Daoy (cell line): Measurements from ENCODE around the gene GRIK4. TPM values are rescaled to one million over a fixed set of nuclear protein-coding genes. Genes with fewer than 3 reads are reported as not detected.

Experiments used
- DNase-seq: peaks from one replicate; pipeline ENCODE4 v3.0.0-alpha.2; 2015; ENCODE audit warnings: low read depth
- total RNA-seq: library from RNA; depleted of rRNA; stranded (reverse); fragments of >200 nt; shearing (Covaris generic); gene quantifications from 2 replicates; pipeline ENCODE4 v1.2.3, GENCODE V29; 2014

Gene GRIK4
- total RNA-seq, 1 experiment from 2014 or later = 0.11 TPM

DNA sequence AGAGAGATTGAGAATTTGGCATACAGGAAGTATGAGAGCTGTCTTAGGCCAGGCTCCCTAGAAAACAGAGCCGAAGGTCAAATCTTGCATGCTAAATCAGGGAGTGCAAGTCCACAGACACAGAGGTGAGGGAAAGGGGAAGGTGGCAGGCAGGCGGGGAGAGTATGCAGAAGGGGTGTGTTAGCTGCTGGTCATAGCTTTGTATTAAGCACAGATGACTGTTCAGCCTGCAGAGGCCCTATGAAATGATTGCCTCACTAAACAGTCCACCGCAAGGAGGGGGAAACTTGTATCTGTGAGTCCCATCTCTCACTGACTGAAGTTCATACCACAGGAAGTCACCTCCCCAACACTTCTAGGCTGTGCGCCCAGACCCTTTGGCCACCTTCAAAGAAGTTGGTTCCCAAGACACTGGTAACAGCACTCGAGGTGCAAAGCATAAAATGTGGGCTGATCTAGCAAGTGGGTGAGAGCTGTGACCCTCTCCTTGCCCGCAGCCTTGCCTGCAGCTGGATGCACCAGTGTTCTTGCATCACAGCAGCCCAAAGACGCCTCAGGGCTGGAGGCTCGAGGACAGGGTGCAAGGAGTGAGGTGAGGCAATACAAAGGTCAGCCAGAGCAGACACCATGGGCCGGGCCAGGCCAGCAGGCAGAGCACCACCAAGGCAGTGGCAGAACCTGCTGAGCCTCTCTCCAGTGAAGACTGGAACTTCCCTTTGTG is 397.1 kb downstream of the GRIK4 start:
- no peak for DNase-seq

DNA sequence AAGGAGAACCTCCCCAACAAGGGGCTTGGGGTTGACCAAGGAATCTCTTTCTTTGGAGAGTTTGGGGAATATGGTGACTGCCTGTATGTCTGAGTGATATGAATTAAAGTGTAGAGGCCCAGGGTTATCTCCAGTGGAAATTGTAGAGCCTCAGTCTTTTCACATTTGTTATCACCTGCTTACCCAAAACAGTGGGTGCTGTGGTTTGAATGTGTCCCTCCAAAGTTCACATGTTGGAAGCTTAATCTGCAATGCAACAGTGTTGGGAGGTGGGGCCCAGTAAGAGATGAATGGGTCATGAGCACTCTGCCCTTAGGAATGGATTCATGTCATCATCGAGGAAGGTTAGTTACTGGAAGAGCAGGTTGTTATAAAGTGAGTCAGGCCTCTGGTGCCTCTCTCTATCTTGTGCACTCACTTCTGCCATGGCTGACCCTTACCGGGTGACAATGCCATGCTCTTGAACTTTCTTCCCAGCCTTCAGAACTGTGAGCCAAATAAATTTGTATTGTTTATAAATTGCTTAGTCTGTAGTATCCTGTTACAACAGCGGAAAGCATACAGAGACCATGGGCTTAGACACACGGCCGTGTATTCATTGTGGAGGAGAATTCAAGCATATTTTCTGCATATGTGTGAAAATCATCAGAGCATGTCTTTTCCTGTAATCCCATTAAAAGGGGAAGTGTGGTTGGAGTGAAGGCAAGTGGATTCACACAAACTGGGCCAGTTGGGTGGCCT is 398.3 kb downstream of the GRIK4 start:
- DNase-seq = no peak

DNA sequence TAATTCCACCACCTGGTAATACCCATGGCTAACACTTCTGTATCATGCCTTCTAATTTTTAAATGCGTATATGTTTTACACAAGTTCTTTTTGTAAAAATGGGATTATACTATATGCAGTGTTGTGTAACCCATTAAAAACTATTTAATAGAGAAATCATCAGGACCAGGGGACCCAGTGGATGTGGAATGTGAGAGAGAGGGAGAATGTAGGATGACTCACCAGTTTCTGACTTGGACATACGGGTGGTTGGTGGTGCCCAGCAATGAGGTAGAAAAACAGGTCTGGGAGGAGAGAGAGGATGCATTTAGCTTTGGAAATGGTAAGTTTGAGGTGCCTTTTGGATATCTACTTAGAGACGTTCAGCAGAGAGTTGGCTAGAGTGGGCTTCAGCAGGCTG is 400.4 kb downstream of the GRIK4 start:
- no peak for DNase-seq

DNA sequence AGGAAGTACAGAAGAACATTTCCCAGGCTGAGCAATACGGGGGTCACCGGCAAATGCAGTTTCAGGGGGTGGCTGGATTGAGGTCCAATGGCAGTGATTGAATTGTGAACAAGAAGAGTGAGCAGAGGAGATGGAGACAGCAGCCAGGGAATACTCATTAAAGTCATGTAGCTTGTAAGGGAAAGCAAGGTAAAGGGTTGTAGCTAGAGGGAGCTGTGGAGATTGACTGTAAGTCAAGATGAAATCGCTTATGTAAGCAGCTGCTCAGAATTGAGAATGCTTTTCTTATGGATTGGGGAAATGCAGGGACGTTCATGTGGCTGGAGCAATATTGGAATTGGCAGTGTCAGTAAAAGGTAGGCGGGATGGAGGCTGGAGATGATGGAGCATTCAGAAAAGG is 401.0 kb downstream of the GRIK4 start:
- peak; percentile 21 for DNase-seq

DNA sequence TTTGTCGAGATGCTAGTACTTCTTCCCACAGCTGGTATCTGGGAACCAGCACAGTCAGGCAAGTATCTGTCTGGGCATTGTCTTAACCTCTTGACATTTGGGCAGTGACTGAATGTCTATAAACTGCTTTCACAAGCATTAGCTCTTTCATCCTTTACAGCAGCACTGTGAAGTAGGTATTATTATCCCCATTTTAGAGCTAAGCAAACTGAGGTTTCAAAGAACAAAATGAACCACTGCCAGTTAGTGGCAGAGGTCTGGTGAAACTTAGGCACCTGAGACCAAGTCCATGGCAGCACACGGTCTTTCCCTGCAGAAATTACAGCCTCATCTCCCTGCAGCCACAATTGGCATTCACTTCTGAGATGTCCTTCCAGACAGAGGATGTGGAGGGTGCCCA is 401.4 kb downstream of the GRIK4 start:
- DNase-seq = no peak

DNA sequence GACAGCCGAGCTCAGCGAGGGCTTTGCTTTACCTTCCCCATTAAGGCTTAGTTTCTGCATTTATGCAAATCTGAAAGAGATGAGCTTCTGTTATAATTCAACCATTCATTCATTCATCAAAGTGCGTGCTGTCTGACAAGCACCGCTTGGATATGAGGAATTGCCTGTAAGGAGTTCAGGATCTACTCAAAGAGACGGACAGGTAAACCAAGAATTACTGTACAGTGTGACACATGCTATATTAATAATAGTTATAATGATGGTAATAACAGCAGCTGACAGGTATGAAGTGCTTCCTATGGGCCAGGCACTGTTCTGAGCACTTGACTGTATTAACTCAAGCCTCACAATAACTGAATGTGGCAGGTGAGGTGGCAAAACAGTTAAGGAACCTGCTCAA is 402.5 kb downstream of the GRIK4 start:
- DNase-seq = no peak

DNA sequence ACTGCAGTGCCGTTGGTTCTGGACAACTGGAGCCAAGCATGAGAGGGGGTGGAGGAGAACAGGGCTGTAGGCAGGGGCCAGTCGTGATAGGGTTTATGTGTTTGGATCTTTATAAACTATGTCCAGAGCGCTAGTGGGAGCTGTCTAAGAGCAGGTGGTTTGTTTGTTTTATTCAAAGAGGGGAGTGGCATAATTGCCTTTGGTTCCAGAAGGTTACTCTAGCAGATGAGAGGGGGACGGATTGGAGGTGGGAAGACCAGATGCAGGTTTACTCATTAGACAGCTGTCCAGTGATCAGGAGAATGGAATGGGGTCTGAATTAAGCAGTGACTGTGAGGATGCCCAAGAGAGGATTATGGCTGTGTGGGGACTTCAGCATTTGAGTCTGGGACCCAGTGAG is 403.1 kb downstream of the GRIK4 start:
- no peak for DNase-seq

DNA sequence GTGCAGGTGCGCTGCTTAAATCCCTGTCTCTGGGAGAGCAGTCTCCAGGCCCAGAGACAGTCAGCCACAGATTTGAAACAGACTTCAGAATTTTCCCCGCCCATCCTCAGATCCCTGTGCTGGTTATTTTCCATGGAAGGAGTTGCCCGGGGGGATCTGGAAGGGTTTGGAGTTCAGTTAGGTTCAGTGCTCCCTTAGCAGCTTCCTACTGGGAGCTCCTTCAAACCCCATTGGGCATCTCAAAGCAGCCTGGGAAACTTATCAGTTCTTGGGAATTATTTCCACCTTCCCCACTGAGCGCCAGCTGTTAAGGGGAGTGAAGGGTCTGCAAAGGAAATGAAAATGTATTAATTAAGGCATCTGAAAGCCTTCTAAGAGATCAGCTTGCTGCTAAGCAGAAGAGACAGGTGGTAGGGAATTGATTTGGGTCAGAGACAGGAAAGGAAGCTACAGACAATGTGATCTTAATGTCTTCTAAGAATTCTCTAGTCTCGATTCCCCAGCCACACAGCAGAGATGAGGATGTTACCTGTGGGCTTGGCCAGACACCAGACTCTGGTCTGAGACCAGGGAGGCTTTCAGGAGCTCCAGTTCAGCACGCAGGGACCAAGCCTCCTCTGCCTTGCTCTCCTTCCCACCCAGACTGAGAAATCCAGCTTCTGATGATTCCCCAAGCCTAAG is 406.2 kb downstream of the GRIK4 start:
- no peak for DNase-seq

DNA sequence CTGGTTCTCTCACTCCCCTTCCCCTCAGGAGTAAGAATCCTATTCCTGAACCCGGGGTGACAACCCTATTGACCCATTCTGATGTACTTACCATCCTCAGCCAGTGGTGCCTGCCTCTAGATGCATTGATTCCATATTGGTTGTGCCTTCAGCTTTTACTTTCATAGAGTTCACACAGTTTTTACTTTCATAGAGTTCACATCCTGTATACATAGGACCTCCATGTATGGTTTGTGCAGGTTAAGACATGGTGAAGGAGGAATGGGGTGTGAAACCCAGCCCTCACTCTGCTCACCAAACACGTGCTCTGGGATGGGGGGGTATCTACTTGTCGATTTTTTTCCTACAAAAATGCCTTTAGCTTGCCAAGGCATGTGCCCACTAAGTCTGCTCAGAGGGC is 406.7 kb downstream of the GRIK4 start:
- no peak for DNase-seq

DNA sequence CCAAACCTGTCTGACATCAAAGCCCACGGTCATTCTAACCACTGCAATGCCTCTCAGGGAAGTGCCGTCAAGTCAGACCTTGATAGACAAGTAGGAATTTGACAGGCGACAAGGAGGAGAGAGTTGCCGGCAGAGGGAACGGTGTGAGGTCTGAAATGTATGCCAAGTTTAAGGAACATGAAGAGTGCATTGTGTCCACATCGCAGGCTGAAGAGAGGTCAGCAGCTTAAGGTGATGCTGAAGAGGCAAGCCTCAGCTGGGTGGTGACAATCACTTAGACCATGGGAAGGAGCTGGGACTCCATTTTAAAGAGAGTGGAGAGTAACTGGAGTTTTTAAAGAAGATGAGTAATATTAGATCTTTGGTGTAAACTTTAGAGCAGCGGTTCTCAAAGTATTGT is 407.5 kb downstream of the GRIK4 start:
- DNase-seq = no peak

DNA sequence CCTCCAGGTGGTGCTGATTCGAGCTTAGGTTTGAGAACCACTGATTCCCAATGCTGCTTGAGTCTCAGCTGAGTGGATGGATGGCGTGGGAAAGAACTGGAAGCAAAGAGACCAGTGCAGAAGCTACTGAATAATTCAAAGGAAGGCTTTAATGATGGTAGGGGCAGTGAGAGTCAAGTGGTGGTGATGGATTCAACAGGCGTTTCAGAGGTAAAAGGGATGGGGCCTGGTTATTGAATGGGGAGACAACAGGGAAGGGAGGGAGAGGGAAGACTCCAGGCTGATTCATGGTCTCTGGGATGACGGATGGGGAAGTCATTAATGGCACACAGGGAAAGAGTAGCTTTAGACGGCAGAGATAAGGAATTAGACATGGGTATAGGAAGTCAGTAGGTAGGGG is 408.0 kb downstream of the GRIK4 start:
- DNase-seq = no peak

DNA sequence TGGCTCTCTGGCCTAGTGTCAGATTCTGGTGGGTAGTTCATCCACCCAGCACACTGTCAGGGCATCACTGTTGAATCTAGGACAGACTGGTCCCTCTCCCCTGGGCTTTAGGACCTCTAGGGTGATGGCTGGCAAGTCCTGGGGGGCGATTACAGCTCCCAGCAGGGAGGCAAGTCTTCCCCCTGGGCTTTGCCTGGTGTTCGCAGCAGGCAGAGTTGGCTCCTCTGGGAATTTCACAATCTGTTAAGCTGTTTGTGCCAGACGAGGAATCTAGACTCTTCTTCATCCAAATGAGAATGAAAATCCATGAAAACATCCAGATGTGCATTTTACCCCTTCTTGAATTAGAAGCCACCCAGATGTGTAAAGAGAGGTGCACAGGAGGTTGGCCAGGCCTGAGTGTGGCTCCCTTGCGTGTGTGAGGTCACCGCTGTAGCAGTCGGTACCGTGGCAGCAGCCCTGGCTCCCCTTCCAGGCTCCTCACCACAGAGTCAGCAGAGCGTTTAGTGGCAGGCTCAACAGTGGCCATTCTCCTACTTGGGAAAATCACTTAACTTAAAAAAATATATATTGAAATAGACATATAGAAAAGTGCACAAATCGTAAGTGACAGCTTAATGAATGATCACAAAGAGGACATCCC is 412.4 kb downstream of the GRIK4 start:
- no peak for DNase-seq

DNA sequence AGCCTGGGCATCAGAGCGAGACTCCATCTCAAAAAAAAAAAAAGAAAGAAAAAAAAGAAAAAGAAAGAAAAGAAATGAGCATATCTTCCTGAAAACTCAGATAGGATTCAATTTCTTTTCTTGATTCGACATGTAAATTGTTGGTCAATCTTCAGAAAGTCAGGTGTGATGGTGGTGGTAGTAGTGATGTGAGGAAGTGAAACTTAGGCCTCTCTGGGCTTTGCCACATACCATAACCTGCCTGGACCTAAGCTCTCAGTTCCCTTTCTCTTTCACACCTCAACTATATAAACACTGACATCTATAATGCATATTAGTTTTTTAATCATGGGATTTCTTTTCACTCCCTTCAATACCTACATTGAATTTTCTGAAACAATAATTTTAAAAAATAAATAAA is 414.4 kb downstream of the GRIK4 start:
- no peak for DNase-seq

DNA sequence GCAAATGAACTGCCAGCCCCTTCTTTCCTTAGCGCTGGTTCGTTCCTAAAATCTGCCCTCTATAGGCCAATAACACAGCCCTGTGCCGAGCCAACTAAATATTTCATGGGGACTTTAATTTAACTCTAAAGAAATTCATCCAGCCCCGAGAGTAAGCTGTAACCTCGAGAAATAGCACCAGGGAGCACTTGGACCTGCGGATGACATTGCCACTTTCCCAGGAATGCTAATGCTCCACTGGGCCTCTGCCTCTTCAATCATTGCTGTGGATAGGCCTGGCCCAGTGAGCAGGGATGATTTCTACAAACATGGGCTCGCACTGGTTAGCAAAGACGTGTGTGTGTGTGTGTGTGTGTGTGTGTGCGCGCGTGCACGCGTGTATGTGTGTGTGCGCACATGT is 417.1 kb downstream of the GRIK4 start:
- DNase-seq = no peak

DNA sequence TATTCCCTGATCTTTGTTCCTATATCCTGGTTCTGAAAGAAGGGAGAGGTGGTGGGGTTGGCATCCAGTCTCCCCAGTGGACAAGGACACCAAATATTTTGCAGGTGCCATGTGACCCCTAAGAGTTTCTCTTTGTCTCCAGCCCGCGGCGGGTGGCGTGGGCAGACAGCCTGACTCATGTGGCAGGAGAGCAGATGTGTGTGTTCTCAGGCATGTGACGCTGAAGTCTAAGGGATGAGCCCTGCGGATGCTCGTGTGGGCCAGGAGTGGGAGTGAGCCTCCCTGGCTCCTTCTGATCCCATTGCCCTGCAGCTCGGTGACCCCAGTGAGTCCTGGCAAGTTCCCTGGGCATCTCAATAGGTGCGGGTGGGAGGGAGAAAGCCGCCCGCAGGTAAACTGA is 417.5 kb downstream of the GRIK4 start:
- peak; percentile 36 for DNase-seq

DNA sequence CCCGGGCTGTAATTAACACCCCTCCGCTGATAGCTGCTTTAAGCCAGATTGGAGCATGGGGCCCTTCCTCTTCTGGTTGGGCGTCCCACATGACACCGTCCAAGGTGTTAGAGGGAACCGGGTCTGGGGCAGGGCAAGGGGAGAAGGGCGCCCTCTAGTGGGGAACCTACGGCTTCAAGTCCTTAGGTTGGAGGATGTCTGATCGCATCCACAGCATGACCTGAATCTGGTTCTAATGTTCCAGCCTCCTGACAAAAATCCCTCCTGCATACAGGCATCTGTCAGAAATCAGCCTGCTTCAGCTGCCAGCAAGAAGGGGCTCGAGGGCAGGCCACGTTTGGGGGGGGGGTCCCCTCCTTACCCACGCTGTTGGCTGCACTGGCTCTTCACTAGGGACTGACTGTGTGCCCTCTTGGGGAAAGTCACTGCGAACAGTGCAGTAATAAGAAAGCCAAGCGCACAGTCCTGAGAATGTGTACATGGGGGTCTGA is 418.2 kb downstream of the GRIK4 start:
- peak; percentile 70 for DNase-seq

DNA sequence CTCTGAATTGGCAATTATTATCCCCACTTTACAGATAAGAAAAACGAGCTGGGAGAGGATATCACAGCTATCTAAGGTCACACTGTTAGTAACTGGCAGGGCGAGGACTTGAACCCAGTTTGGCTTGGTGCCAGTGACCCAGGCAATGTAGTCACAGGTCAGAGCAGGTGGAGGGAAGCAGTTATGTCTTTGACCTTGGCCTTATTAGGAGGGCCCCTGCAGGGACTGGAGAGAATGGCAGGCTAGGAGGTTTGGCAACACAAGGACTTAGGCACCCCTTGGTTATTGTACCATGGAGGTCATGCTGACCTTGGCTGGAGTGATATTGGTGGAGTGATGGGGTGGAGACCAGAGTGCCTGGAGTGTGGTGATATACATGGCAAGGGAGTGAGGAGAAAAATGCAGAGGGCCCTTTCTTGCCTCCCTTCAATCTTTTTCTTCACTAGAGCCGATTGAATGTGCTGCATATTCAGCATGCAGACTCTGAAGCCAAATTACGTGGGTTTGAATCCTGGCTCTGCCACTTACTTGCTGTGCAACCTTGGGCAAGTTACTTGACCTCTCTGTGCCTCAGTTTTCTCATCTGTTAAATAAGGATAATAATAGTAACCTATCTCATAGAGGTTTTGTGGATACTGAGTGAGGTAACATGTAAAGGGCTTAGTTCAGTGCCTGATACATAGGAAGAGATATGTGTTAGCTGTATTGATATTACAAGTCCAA is 419.7 kb downstream of the GRIK4 start:
- DNase-seq = no peak

DNA sequence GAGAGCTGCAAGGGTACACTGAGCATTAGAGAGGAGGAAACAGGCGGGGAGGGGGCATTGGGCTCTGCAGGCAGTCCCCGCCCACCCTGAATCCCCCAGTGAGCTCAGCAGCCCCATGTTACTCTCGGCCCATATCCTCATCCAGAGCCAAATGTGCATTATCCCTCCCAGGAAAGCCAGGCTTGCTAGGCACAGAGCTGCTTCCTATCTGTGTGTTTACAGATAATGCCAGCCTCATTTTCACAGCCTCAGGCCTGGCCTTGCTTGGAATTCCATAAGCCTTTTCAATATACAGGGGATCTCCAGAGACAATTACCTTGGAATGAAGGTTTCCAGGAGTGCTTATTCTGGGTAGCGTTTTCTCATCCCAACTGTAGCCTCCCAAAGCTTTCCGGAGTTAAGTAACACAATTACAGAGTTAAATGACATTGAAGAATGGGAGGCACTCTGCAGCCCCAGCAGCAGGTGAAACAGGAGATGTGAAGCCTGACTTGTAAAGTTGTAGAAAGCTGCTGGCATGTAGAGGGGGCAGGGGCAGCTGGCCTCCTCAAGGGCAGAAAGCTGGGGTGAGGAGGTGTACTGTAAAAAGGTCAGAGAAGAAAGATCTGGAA is 420.9 kb downstream of the GRIK4 start:
- no peak for DNase-seq

DNA sequence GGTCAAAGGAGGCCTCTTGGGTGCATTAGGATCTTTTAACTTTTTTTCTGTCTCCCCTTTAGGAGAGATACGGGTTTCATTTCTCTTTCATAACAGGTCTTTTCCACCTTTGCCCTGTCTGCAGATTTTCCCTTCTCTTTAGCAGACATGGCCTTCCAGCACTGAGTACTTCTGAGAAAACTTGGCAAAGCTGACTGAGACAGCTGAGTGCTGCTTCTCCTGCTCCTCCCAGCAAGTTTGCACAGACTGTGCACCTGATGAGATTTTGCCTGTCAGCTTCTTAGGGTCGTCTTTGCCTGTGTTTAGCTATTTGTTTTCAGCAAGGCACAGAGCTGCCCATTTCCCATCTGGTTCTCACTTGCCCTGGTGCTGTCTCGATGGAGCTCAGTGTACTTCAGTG is 424.8 kb downstream of the GRIK4 start:
- DNase-seq = no peak

DNA sequence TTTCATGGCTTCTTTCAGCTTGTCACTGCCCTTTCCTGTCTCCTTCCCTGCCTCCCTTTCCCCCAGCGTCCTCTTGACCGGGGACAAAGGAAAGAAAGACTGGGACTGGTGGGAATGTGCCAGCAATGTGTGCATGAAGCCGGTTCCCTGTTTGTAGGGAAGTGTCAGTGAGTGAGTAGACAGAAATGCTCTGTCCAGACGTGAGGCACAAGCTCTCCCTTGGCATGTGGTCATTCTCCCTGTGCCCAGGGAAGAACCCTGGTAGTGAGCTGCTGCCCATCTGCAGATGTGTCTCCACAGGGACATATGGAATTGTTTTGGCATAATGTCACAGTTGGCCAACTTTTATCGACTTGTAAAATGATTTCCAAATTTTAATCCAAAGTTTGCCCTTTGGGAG is 426.0 kb downstream of the GRIK4 start:
- DNase-seq = no peak

DNA sequence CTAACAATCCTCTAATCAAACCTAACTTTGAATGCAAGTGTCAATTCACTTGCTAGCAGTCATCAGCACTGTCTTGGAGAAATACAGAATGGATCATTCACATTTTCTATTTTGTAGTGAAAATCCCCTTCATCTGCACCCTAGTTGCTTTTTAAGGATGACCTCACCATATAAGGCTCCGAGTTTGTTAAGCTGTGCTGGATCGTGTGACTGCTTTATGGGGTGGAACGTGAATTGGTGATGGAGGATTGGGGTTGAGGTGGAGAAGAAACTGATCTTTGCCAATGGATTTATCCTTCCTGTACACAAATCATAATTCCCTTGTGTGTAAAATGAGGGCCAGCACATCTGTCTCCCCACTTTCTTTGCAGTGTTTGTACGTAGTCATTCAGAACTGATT is 426.7 kb downstream of the GRIK4 start:
- DNase-seq = no peak
